Epithelial cell of proximal tubule (primary cell): ENCODE measurements around the gene ANKRD2. TPM values are rescaled to one million over a fixed set of nuclear protein-coding genes. Genes with fewer than 3 reads are reported as not detected.
A peak's percentile ranks its signal among the peaks of the same experiment; 100 is the strongest.
"Not testable (repeated sequence)": the region's sequence is repeated elsewhere in the genome, so short reads cannot be mapped to it uniquely, and the experiment has no call there.

ENCODE experiments used
- DNase-seq: peaks from one replicate; pipeline ENCODE4 v3.0.0-alpha.2; 2011; ENCODE audit warnings: low read depth
- H3K4me3 ChIP-seq: 2 replicates; pipeline ENCODE4 v1.5.1; 2011; ENCODE audit warnings: low read depth, mild to moderate bottlenecking, low read length
- total RNA-seq: library from RNA; depleted of rRNA; stranded (reverse); fragments of >200 nt; gene quantifications from 2 replicates; pipeline ENCODE4 v1.2.3, GENCODE V29; 2015
- TF ChIP-seq, protein P1 (sequence below): conservative IDR thresholded peaks from 2 replicates; pipeline ENCODE4 v1.5.1; 2012; ENCODE audit warnings: low read depth, mild to moderate bottlenecking, low read length

Gene ANKRD2, protein sequence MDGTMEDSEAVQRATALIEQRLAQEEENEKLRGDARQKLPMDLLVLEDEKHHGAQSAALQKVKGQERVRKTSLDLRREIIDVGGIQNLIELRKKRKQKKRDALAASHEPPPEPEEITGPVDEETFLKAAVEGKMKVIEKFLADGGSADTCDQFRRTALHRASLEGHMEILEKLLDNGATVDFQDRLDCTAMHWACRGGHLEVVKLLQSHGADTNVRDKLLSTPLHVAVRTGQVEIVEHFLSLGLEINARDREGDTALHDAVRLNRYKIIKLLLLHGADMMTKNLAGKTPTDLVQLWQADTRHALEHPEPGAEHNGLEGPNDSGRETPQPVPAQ
- 3.3 and 6.8 TPM in 2 replicates for total RNA-seq

DNA sequence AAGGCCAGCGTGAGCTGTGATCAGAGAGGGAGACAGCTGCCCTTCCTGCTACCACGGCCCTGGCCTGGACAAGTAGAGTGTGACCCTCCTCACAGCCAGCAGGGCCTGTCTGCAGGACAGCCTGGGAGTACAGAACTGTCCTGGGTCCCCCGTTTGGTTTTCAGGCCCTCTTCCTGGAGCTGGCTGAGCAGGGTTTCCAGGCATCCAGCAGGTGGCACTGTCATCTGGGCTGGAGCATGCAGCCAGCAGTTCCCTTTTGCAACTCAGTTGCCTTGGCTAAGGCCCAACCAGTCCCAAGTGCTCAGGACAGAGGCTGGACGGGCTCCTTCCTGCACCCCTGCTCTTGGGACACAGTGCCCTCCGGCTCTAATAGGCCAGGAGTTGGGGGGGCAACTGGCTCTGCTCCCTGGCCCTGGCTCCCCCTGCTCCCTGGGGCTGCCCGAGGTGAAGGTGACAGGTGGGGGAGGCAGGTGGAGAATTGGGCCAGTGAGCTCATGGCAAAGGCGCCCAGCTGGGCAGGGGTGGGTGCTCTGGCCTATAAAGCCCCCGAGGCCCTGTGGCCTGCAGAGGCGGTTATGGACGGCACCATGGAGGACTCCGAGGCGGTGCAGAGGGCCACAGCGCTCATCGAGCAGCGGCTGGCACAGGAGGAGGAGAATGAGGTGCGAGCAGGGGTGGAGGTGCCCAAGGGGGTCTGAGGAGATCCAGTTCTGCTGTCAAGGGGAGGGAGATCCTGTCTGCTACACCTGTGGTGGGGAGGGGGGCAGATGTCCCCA, at the start of gene ANKRD2:
Gene ANKRD2 (plus strand): TSS at position 566 of the 776 bp plus-strand sequence. CDS start 10 bp downstream, at position 576.
- TF ChIP-seq, protein P1, sequence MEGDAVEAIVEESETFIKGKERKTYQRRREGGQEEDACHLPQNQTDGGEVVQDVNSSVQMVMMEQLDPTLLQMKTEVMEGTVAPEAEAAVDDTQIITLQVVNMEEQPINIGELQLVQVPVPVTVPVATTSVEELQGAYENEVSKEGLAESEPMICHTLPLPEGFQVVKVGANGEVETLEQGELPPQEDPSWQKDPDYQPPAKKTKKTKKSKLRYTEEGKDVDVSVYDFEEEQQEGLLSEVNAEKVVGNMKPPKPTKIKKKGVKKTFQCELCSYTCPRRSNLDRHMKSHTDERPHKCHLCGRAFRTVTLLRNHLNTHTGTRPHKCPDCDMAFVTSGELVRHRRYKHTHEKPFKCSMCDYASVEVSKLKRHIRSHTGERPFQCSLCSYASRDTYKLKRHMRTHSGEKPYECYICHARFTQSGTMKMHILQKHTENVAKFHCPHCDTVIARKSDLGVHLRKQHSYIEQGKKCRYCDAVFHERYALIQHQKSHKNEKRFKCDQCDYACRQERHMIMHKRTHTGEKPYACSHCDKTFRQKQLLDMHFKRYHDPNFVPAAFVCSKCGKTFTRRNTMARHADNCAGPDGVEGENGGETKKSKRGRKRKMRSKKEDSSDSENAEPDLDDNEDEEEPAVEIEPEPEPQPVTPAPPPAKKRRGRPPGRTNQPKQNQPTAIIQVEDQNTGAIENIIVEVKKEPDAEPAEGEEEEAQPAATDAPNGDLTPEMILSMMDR: peak; percentile 96
- H3K4me3 ChIP-seq: no peak within 1 kb of the TSS
- no peak for DNase-seq

DNA sequence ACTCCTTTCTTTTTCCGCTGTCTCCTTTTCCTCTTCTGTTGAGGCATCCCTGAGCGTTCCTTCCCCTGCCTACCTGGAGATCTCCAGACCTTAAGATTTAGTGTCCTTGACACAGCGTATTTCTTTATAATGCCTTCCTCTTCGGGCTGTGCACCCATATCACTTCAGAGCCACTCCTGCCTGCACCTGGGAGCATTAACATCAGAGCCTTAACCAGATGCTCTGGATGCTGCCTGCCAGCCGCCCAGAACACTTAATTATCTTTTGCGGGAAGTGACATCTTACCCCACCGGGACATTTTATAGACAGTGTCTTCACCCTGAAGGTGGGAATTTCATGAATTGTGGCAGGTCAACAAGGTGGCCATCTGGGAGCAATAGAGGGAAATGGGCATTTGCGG, 49.6 kb upstream of the ANKRD2 start:
- DNase-seq: no peak

DNA sequence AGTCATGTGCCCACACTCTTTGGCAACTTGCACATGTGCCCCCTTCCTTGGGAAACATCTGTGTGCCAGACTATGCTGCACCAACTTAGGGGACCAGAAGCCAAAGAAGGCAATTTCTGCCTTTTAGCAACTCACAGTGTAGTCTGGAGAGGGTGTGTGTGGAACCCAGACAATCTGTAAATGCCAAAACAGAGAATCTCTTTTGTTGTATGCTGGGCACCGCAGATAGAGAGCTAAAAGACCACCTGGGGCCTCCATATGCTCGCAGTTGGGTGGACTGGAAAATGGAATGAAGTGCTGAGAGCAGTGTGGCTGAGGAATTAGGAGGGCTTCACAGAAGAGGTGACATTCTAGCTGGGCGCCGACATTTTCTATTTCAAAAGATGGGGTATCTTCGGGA, 47.5 kb upstream of the ANKRD2 start:
- TF ChIP-seq, protein P1: no peak

More for the DNA sequence above, 49.6 kb upstream of the ANKRD2 start:
- TF ChIP-seq, protein P1: no peak
- H3K4me3 ChIP-seq: no peak overlapping the region

DNA sequence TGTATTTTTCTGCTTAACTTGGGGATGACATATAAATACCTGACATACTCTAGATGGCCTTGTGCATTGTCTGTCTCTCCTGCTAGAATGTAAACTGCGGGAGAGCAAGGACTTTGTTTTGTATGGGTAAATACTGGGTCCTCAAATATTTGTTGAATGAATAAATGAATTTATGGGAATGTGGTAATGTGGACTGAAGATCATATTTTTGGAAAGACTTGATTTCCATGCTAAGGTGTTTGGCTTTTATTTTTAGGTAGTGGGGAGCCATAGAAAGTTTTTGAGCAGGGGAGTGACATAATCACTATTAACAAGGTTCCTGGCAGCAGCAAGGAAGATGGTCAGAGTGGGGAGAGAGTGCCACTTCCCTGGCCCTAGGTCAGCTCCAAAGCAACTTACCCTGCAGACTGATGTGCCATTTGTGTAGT, 46.9 kb upstream of the ANKRD2 start:
- no peak overlapping the region for H3K4me3 ChIP-seq
- TF ChIP-seq, protein P1: no peak
- DNase-seq: no peak

More for the DNA sequence above, 47.5 kb upstream of the ANKRD2 start:
- DNase-seq: no peak
- H3K4me3 ChIP-seq: no peak overlapping the region

DNA sequence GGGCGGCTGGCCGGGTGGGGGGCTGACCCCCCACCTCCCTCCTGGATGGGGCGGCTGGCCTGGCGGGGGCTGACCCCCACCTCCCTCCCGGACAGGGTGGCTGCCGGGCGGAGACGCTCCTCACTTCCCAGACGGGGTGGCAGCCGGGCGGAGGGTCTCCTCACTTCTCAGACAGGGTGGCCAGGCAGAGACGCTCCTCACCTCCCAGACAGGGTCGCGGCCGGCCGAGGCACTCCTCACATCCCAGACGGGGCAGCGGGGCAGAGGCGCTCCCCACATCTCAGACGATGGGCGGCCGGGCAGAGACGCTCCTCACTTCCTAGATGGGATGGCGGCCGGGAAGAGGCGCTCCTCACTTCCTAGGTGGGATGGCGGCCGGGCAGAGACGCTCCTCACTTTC, 43.7 kb upstream of the ANKRD2 start:
- not testable (repeated sequence) for DNase-seq, H3K4me3 ChIP-seq

DNA sequence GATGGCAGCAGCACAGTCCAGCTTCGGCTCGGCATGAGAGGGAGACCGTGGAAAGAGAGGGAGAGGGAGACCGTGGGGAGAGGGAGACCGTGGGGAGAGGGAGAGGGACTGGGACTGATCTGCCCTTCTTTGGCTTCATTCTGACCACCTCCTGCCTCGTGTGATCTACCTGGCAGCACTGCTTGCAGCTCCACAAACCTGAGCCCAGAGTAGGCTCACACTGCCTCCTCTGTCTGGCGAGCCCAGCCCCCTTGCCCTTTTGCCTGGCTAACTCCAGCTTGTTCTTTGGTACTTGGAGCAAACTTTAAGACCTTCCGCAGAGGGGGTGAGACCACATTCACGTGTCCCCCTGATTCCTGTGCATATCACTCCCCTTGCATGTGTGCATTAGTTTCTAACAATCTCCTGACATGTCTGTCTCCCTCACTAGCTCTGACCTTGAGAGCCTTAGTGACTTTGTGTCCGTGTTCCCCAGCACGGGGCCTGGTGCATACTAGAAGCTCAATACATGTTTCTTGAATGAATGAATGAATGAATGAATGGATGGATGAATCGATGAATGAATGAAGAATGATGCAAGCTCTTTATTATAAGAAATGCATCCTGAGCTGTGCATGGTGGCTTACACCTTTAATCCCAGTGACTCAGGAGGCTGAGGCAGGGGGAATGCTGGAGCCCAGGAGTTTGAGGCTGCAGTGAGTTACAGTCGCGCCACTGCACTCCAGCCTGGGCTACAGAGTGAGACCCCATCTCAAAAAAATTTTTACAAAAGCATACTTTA, 42.7 kb upstream of the ANKRD2 start:
- TF ChIP-seq, protein P1: no peak
- H3K4me3 ChIP-seq: no peak overlapping the region
- no peak for DNase-seq
